ENCODE measurements around the gene ZC3H7A. TPM values are rescaled to one million over a fixed set of nuclear protein-coding genes. Genes with fewer than 3 reads are reported as not detected.
A peak's percentile ranks its signal among the peaks of the same experiment; 100 is the strongest.

Gene ZC3H7A
- total and polyA plus RNA-seq, 2 of the 13 experiments (the other 11 are each of a cell fraction or from before 2014, with no cell fraction given) = 29.2 to 36.8 TPM

- H3K36me3 ChIP-seq (replicated peaks in 1 of 2; ENCODE audit: control insufficient read depth in 1 of 2, insufficient read depth in 2 of 2, low read length in 2 of 2) = peaks cover 9 to 25% of the 10 kb centered on the region in 2 experiments
- H3K9ac ChIP-seq (ENCODE audit: insufficient read depth, low read depth, low read length) = peak overlapping the region; percentile 99; the same call in 1 of the 2 replicates
- H3K79me2 ChIP-seq (ENCODE audit: insufficient read depth, low read length) = peaks cover 67% of the 10 kb centered on the region
- peak overlapping the region; percentile 2 for H3K27ac ChIP-seq (ENCODE audit: extremely low read length, insufficient read depth, low read length)
- peak overlapping the region; percentile 75 to 98 (median 97) for H3K4me3 ChIP-seq (replicated peaks in 1 of 3; ENCODE audit: insufficient read depth in 1 of 3, low read depth in 2 of 3, low read length in 3 of 3)
- no peak for DNase-seq (ENCODE audit: low spot score)
- intact Hi-C loops (cut with micrococcal nuclease; ENCODE audit: unreplicated experiment) (loop anchor here (5.0 to 10.0 kb wide), 3 partner anchors 72 to 174 kb away; partner anchors contain the start of gene GSPT1), in situ Hi-C loops (cut with HindIII; ENCODE audit: extremely low pct_ligation_motif_present, low pct_unique_long_range_greater_than_20kb) (no loop called here)
- CTCF ChIA-PET (ENCODE audit: low intra/inter-chr PET ratio, low total read pairs) = no interaction called here
- BruUV-seq (replicated peaks) = no TSS peak
- H3K4me1 ChIP-seq (ENCODE audit: insufficient read depth, low read length) = peaks cover 82% of the 10 kb centered on the region
- no peak for ATAC-seq
- FAIRE-seq = no peak
- H3K4me2 ChIP-seq (ENCODE audit: low read depth, low read length) = peak overlapping the region; percentile 89
- WGBS (ENCODE audit: low lambda C conversion rate) = 43% methylated on average over 3 of the region's 3 CpGs
- H2AFZ ChIP-seq (ENCODE audit: low read length) = no peak overlapping the region
- no peaks in the 10 kb centered on the region; a peak in 1 of 5 replicates for H3K27me3 ChIP-seq (ENCODE audit: control insufficient read depth in 1 of 2, insufficient read depth in 2 of 2, low read length in 2 of 2)
- no peaks in the 10 kb centered on the region for H3K9me3 ChIP-seq (ENCODE audit: low read length)
- peaks cover 42% of the 10 kb centered on the region for H4K20me1 ChIP-seq (ENCODE audit: insufficient read depth, low read length)
- POLR2A ChIA-PET = interaction anchor here (1.4 to 4.8 kb wide), 3 partner anchors 8 to 57 kb away, joined by 3 to 207 read pairs (median 74); partner anchors contain the start of gene ZC3H7A
- TF ChIP-seq KMT2A (CRISPR knock-in tag; IDR thresholded peaks at IDR 0.05) = 0 out of 2 replicates have a peak, but pooled peaks have one; percentile 8
- TF ChIP-seq IRF2 (CRISPR knock-in tag; IDR thresholded peaks at IDR 0.05) = no peak
- no peak for TF ChIP-seq UBTF (CRISPR knock-in tag; IDR thresholded peaks at IDR 0.05)
- TF ChIP-seq ZNF569 (CRISPR knock-in tag; IDR thresholded peaks at IDR 0.05; ENCODE audit: borderline replicate concordance) = no peak
- TF ChIP-seq FOXJ3 (CRISPR knock-in tag; IDR thresholded peaks at IDR 0.05; ENCODE audit: borderline replicate concordance) = no peak
- 0 out of 2 replicates have a peak, but pooled peaks have one; percentile 29 for TF ChIP-seq SMAD9 (CRISPR knock-in tag; IDR thresholded peaks at IDR 0.05)
- no peak for TF ChIP-seq ETS1 (CRISPR knock-in tag; IDR thresholded peaks at IDR 0.05)
- no peak for TF ChIP-seq SMAD3 (CRISPR knock-in tag; IDR thresholded peaks at IDR 0.05)
- TF ChIP-seq TFAP4 (IDR thresholded peaks at IDR 0.05; ENCODE audit: borderline replicate concordance, low read depth) = no peak
- TF ChIP-seq SP4 (CRISPR knock-in tag; IDR thresholded peaks at IDR 0.05) = no peak
- no peak for TF ChIP-seq PTBP1 (IDR thresholded peaks at IDR 0.05; ENCODE audit: low read depth, low read length, poor library complexity, severe bottlenecking)
- 0 out of 2 replicates have a peak, but pooled peaks have one; percentile 5 for TF ChIP-seq POLR2AphosphoS5 (IDR thresholded peaks at IDR 0.05; ENCODE audit: low read depth, low read length)
- TF ChIP-seq GMEB2 (CRISPR knock-in tag; IDR thresholded peaks at IDR 0.05; ENCODE audit: low read depth) = peak; percentile 33; the same call in 1 of the 2 replicates
- 0 out of 2 replicates have a peak, but pooled peaks have one; percentile 15 for TF ChIP-seq ZBED4 (CRISPR knock-in tag; IDR thresholded peaks at IDR 0.05; ENCODE audit: borderline replicate concordance)
Observed at GRCh38 chr16:11740567-11740966, 56.5 kb downstream of the ZC3H7A start.

All from HepG2 (cell line).